Adrenal gland (tissue), 12 donors: ENCODE results near the gene DGLUCY. TPM values are rescaled to one million over a fixed set of nuclear protein-coding genes. Genes with fewer than 3 reads are reported as not detected.
A peak's percentile ranks its signal among the peaks of the same experiment; 100 is the strongest.
"Not testable (repeated sequence)": the region's sequence is repeated elsewhere in the genome, so short reads cannot be mapped to it uniquely, and the experiment has no call there.

ENCODE experiments used
- DNase-seq, 7 donors: peaks; one replicate each; pipeline ENCODE4 v3.0.0-alpha.2; 2019 to 2020
- H3K27ac ChIP-seq, 5 donors: fragments of 200-600 bp; sonication (generic) in 4 of 5; 1 replicate in 3 of 5; 2 replicates in 2 of 5; pipeline versions ENCODE4 v1.5.1 to v1.8.0; 2016 to 2020; ENCODE audit warnings: mild to moderate bottlenecking in 1 of 5
- H3K27me3 ChIP-seq: fragments of 200-600 bp; 2 replicates; pipeline ENCODE4 v1.8.0; 2021
- H3K36me3 ChIP-seq, 2 donors: fragments of 200-600 bp; replicated peaks in 1 of 2; 1 replicate in 1 of 2; 2 replicates in 1 of 2; pipeline versions ENCODE4 v1.5.1 to v1.8.0; 2018 to 2022
- H3K4me1 ChIP-seq, 2 donors: fragments of 200-600 bp; replicated peaks in 1 of 2; 1 replicate in 1 of 2; 2 replicates in 1 of 2; pipeline versions ENCODE4 v1.5.1 to v1.8.0; 2018 to 2021
- H3K4me3 ChIP-seq, 4 donors: fragments of 200-600 bp; sonication (generic) in 3 of 4; one replicate each; pipeline ENCODE4 v1.5.1; 2016 to 2018
- H3K9me3 ChIP-seq, 3 donors: fragments of 200-600 bp; sonication (generic) in 1 of 3; replicated peaks in 1 of 3; 1 replicate in 2 of 3; 2 replicates in 1 of 3; pipeline versions ENCODE4 v1.5.1 to v1.8.0; 2016 to 2021
- POLR2A ChIP-seq, 2 donors: fragments of 450-650 bp; IDR thresholded peaks; one replicate each; pipeline ENCODE4 v1.6.1; 2017; ENCODE audit warnings: antibody characterized with exemption in 2 of 2, mild to moderate bottlenecking in 2 of 2, moderate library complexity in 1 of 2
- WGBS, 4 donors: extraction: QIAGEN DNeasy Blood & Tissue Kit in 2 of 4; methylation state at CpG; one replicate each; pipeline versions ENCODE4 v1.1.5 to v1.1.7; 2013 to 2017; 5-methylcytosine and 5-hydroxymethylcytosine counted together
- intact Hi-C, 2 donors: fragments of 100-400 bp; cut with DNase I; formaldehyde crosslinking; loops; one replicate each; pipeline versions ENCODE4 v1.14.1 to v1.15.0; 2022 to 2023
- polyA plus RNA-seq, 3 donors: library from polyadenylated mRNA; stranded (reverse); fragments of 200-250 nt in 2 of 3; fragments of 350-450 nt in 1 of 3; fragmentation: Illumina TruSeq in 1 of 3; extraction: RNeasy Lipid Tissue Mini Kit (QIAGEN cat#74804) in 1 of 3; gene quantifications; one replicate each; pipeline ENCODE4 v1.2.3, GENCODE V29; 2013 to 2014
- total RNA-seq, 9 donors: library from RNA; depleted of rRNA in 4 of 9; stranded (reverse); fragments of >200 nt in 4 of 9; fragments of 120-200 nt in 1 of 9; fragmentation: NEBNext Ultra II Directional in 1 of 9; extraction: Animal tissue kit (Norgen Biotek cat#: 25700) in 1 of 9; gene quantifications; one replicate each; pipeline versions ENCODE4 v1.1.0 to v1.2.4, GENCODE V29; 2013 to 2023
- TF ChIP-seq, protein P1 (sequence below), 6 experiments: fragments of 450-650 bp in 4 of 6; fragments of 200-600 bp in 2 of 6; sonication (generic) in 1 of 6; IDR thresholded peaks; 1 replicate in 5 of 6; 2 replicates in 1 of 6; pipeline versions ENCODE4 v1.5.1 to v1.8.0; 2016 to 2021; ENCODE audit warnings: antibody characterized with exemption in 6 of 6, mild to moderate bottlenecking in 2 of 6, moderate library complexity in 1 of 6
- donor health status: healthy with polysubstance abuse.
- donor health status: Bipolar disorder and iron deficiency.
- donor health status: DM: yes; HTN: yes; CAD: no.
- donor health status: DM: no; HTN: no; CAD: no.
- donor health status: DM: no; HTN: no; CAD: no.
- donor health status: DM: yes; HTN: yes; CAD: no.

Gene DGLUCY
- total and polyA plus RNA-seq, 12 donors: 48.9 to 93.4 (median 70.9) TPM

- Histone ChIP-seq H3K27ac (peak within 1 kb of the TSS in 1 of 5 donors; percentile 17), H3K27me3 (no peaks in the 10 kb centered on the region), H3K4me1 (no peaks in the 10 kb centered on the region), H3K9me3 (no peaks in the 10 kb centered on the region), H3K36me3 (no peaks in the 10 kb centered on the region), H3K4me3 (no peak within 1 kb of the TSS)
- TF ChIP-seq POLR2A (IDR thresholded peaks at IDR 0.05): no peak
- TF ChIP-seq, protein P1, sequence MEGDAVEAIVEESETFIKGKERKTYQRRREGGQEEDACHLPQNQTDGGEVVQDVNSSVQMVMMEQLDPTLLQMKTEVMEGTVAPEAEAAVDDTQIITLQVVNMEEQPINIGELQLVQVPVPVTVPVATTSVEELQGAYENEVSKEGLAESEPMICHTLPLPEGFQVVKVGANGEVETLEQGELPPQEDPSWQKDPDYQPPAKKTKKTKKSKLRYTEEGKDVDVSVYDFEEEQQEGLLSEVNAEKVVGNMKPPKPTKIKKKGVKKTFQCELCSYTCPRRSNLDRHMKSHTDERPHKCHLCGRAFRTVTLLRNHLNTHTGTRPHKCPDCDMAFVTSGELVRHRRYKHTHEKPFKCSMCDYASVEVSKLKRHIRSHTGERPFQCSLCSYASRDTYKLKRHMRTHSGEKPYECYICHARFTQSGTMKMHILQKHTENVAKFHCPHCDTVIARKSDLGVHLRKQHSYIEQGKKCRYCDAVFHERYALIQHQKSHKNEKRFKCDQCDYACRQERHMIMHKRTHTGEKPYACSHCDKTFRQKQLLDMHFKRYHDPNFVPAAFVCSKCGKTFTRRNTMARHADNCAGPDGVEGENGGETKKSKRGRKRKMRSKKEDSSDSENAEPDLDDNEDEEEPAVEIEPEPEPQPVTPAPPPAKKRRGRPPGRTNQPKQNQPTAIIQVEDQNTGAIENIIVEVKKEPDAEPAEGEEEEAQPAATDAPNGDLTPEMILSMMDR (IDR thresholded peaks at IDR 0.05): no peak
- 28 to 46% (median 36%) methylated on average over 9 to 12 of the region's 12 CpGs for WGBS, 4 donors
- intact Hi-C loops: no loop called here
- peak in 1 of 7 donors; percentile 81 for DNase-seq
Measured at GRCh38 chr14:91244501-91244901, 130.6 kb downstream of the DGLUCY start, which contains the start of gene GPR68. GPR68 (minus strand) TSS chr14:91244704; CDS start chr14:91235050, 9,654 bp downstream.

- DNase-seq: no peak
- Histone ChIP-seq H3K4me1 (peaks cover 0 to 1% of the 10 kb centered on the region in 2 donors), H3K9me3 (no peaks in the 10 kb centered on the region), H3K27ac (peak overlapping the region in 1 of 5 donors; percentile 17), H3K27me3 (no peaks in the 10 kb centered on the region), H3K4me3 (no peak overlapping the region), H3K36me3 (no peaks in the 10 kb centered on the region)
- intact Hi-C loops: no loop called here
- 75 to 83% (median 80%) methylated on average over 9 of the region's 9 CpGs for WGBS, 4 donors
- TF ChIP-seq POLR2A (IDR thresholded peaks at IDR 0.05): no peak
- TF ChIP-seq, protein P1 (IDR thresholded peaks at IDR 0.05): no peak
Measured at GRCh38 chr14:91245029-91245428, 131.2 kb downstream of the DGLUCY start.

GRCh38 chr14:91245616-91246015 lies 131.7 kb downstream of the DGLUCY start:
- H3K36me3 ChIP-seq, H3K4me3 ChIP-seq, DNase-seq, H3K4me1 ChIP-seq, intact Hi-C loops, H3K9me3 ChIP-seq, H3K27me3 ChIP-seq: not testable (repeated sequence)
- 91 to 94% (median 92%) methylated on average over 7 to 8 of the region's 8 CpGs for WGBS, 4 donors
- H3K27ac ChIP-seq: peak overlapping the region in 1 of 5 donors; percentile 17

DNA sequence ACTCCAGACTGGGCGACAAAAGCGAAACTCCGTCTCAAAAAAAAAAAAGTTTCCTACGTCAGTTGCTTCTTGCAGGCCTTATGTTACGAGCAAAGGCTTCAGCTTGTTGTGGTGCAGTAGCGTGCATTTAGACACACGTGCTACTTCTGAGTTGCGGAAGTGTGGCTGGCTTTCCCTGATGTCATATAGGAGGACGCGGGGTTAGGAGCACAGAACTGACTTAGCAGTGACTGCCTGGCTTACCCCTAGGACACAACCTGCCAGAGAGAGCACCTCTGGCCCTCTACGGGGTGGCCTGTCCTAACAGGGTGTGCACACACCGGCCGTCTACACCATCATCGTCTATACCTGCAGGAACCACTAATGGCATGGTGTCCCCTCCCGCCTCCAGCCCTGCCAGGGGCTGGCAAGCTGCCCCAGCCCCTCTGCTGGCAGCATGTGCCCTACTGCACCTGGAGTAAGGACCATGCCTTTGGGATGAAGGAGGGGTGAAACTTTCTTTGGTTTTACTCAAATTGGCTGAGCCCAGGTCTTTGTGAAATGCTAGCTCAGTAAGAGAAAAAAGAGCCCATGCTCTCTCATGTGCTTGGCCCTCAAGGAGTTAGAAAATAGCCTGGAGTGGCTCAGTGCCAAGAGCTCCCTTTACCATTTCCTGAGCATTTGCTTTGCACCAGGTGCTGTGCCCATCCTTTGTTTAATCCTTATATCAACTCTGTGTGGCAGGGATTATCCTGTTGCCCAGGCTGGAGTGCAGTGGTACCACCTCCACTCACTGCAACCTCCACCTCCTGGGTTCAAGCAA lies 132.4 kb downstream of the DGLUCY start:
- Histone ChIP-seq H3K4me3 (no peak overlapping the region), H3K27me3 (no peaks in the 10 kb centered on the region), H3K27ac (no peak overlapping the region), H3K36me3 (no peaks in the 10 kb centered on the region), H3K9me3 (no peaks in the 10 kb centered on the region), H3K4me1 (peaks cover 0 to 6% of the 10 kb centered on the region in 2 donors)
- TF ChIP-seq, protein P1 (IDR thresholded peaks at IDR 0.05): no peak
- TF ChIP-seq POLR2A (IDR thresholded peaks at IDR 0.05): no peak
- DNase-seq: no peak
- WGBS, 4 donors: 91 to 93% (median 92%) methylated on average over 14 to 15 of the region's 15 CpGs
- intact Hi-C loops: no loop called here
